K562 (cell line): Measurements from ENCODE around the gene IFFO2. TPM values are rescaled to one million over a fixed set of nuclear protein-coding genes. Genes with fewer than 3 reads are reported as not detected.

Source experiments
- CREM ChIP-seq: IDR thresholded peaks from 2 replicates; pipeline ENCODE4 v1.6.1; 2014; ENCODE audit warnings: antibody characterized with exemption, low read depth
- ESRRA ChIP-seq: fragments of 450-650 bp; IDR thresholded peaks from 2 replicates; pipeline ENCODE4 v1.6.1; 2014; ENCODE audit warnings: low read depth, mild to moderate bottlenecking, moderate library complexity, borderline replicate concordance
- KAT7 ChIP-seq: sonication (generic); formaldehyde crosslinking; IDR thresholded peaks from 2 replicates; pipeline ENCODE4 v1.8.0; 2022; ENCODE audit warnings: missing genetic modification reagents, mild to moderate bottlenecking, borderline replicate concordance
- MXI1 ChIP-seq: IDR thresholded peaks from 2 replicates; pipeline ENCODE4 v1.6.1; 2011; ENCODE audit warnings: low read depth, mild to moderate bottlenecking, improper control_type of control experiment, low read length
- RBFOX2 ChIP-seq: fragments of 200-400 bp; formaldehyde crosslinking; IDR thresholded peaks from 2 replicates; pipeline ENCODE4 v1.6.1; 2017; ENCODE audit warnings: low read depth, mild to moderate bottlenecking, low read length, moderate library complexity
- ZNF436 ChIP-seq: fragments of 250-450, 450-650 bp; sonication (Bioruptor Pico); formaldehyde crosslinking; IDR thresholded peaks from 2 replicates; pipeline ENCODE4 v1.7.0; 2020; ENCODE audit warnings: mild to moderate bottlenecking
- polyA plus RNA-seq, 8 experiments: library from polyadenylated mRNA; depleted of rRNA in 4 of 8; stranded (reverse) in 5 of 8; unstranded in 3 of 8; fragments of >200 nt; fragmentation: Nextera tagmentation in 2 of 8; fragmentation: Illumina TruSeq in 1 of 8; extraction: Ambion mirVana in 2 of 8; extraction: Trizol in 1 of 8; gene quantifications; 2 replicates each; pipeline versions ENCODE4 v1.2.1 to v1.2.3, GENCODE V29; 2011 to 2014; ENCODE audit warnings: inconsistent platforms in 1 of 8, missing spikeins in 1 of 8
- total RNA-seq, 7 experiments: library from RNA; depleted of rRNA in 6 of 7; stranded (reverse); fragments of >200 nt in 6 of 7; fragmentation: Illumina TruSeq in 2 of 7; extraction: Trizol in 2 of 7; gene quantifications; 2 replicates each; pipeline versions ENCODE4 v1.2.1 to v1.2.3, GENCODE V29; 2011 to 2021; ENCODE audit warnings: low replicate concordance in 1 of 7
- TF ChIP-seq, protein P1 (sequence below), 2 experiments: fragments of 450-650 bp in 1 of 2; sonication (generic) in 1 of 2; formaldehyde crosslinking in 1 of 2; IDR thresholded peaks; 2 replicates each; pipeline versions ENCODE4 v1.7.1 to v1.9.0; 2016 to 2022; ENCODE audit warnings: inconsistent platforms in 1 of 2, mild to moderate bottlenecking in 1 of 2, missing genetic modification reagents in 1 of 2
- TF ChIP-seq, protein P2 (sequence below): sonication (generic); formaldehyde crosslinking; IDR thresholded peaks from 2 replicates; pipeline ENCODE4 v1.8.0; 2023; ENCODE audit warnings: mild to moderate bottlenecking, missing genetic modification reagents

IFFO2 gene
- total and polyA plus RNA-seq, 9 of the 15 experiments (the other 6 are each of a cell fraction or from before 2014, with no cell fraction given), result 0.15 to 1.0 (median 0.44) TPM; not detected in 2

DNA sequence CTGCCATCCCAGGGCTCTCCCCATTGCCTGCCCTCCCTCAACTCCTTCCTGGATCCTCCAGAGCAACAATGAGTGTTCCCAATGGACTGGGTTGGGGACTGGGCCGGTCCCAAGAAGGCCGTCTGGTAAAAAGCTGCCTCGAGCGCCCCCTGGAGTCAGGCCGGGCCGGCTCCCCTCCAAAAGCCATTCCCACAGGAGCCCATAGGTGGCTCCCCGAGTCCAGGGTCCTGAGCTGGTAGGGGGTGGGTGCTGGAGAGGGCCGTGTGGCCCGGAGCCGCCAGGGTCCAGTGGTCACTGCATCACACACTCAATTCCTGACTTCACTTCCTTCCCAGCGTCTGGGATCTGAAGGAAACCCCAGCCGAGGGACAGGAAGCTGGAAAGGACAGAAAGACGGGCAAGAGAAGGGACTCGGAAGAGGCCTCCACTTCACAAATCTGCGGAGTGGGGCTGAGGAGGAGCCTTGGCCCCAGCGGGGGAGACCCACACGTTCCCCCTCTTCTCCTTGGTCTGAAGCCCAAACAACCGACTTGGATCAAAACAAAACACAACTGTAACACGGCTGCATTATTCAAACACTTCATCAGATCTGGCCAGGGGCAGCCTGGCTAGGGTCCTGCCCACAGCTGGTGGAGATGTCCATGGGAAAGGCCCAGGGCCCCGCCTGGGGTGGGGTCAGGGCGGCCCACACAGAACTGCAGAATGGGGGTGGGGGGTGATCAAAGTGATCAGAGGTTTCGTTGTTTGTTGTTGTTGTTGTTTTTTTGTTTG is 43.2 kb downstream of the IFFO2 start (continued):
- TF ChIP-seq CREM (0 out of 2 replicates have a peak, but pooled peaks have one; percentile 14), ESRRA (peak; percentile 39; the same call in 1 of the 2 replicates), ZNF436 (CRISPR knock-in tag) (no peak), KAT7 (CRISPR knock-in tag) (no peak), RBFOX2 (peak; percentile 24; the same call in 1 of the 2 replicates), MXI1 (no peak)
- TF ChIP-seq, protein P1, sequence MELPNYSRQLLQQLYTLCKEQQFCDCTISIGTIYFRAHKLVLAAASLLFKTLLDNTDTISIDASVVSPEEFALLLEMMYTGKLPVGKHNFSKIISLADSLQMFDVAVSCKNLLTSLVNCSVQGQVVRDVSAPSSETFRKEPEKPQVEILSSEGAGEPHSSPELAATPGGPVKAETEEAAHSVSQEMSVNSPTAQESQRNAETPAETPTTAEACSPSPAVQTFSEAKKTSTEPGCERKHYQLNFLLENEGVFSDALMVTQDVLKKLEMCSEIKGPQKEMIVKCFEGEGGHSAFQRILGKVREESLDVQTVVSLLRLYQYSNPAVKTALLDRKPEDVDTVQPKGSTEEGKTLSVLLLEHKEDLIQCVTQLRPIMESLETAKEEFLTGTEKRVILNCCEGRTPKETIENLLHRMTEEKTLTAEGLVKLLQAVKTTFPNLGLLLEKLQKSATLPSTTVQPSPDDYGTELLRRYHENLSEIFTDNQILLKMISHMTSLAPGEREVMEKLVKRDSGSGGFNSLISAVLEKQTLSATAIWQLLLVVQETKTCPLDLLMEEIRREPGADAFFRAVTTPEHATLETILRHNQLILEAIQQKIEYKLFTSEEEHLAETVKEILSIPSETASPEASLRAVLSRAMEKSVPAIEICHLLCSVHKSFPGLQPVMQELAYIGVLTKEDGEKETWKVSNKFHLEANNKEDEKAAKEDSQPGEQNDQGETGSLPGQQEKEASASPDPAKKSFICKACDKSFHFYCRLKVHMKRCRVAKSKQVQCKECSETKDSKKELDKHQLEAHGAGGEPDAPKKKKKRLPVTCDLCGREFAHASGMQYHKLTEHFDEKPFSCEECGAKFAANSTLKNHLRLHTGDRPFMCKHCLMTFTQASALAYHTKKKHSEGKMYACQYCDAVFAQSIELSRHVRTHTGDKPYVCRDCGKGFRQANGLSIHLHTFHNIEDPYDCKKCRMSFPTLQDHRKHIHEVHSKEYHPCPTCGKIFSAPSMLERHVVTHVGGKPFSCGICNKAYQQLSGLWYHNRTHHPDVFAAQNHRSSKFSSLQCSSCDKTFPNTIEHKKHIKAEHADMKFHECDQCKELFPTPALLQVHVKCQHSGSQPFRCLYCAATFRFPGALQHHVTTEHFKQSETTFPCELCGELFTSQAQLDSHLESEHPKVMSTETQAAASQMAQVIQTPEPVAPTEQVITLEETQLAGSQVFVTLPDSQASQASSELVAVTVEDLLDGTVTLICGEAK (IDR thresholded peaks at IDR 0.05), result no peak
- TF ChIP-seq, protein P1 (CRISPR knock-in tag; IDR thresholded peaks at IDR 0.05), result no peak
- TF ChIP-seq, protein P2, sequence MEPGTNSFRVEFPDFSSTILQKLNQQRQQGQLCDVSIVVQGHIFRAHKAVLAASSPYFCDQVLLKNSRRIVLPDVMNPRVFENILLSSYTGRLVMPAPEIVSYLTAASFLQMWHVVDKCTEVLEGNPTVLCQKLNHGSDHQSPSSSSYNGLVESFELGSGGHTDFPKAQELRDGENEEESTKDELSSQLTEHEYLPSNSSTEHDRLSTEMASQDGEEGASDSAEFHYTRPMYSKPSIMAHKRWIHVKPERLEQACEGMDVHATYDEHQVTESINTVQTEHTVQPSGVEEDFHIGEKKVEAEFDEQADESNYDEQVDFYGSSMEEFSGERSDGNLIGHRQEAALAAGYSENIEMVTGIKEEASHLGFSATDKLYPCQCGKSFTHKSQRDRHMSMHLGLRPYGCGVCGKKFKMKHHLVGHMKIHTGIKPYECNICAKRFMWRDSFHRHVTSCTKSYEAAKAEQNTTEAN (CRISPR knock-in tag), result no peak
